Neural cell (in vitro differentiated cells): ENCODE results near the gene STH. TPM values are rescaled to one million over a fixed set of nuclear protein-coding genes. Genes with fewer than 3 reads are reported as not detected.

Experiments
- H2AFZ ChIP-seq: fragments of 200-600, 300-800 bp; sonication (generic), shearing (Covaris generic); 2 replicates; pipeline ENCODE4 v1.6.0; 2014; ENCODE audit warnings: low read depth, mild to moderate bottlenecking, antibody characterized with exemption, low read length, moderate library complexity
- H3F3A ChIP-seq: fragments of 200-600 bp; shearing (Covaris generic); 2 replicates; pipeline ENCODE4 v1.6.1; 2016; ENCODE audit warnings: mild to moderate bottlenecking, moderate library complexity, mixed read lengths, antibody characterized with exemption, low read length; ENCODE audit not compliant: insufficient read depth, poor library complexity, severe bottlenecking
- H3K27ac ChIP-seq: fragments of 200-600, 300-800 bp; sonication (generic), shearing (Covaris generic); 2 replicates; pipeline ENCODE4 v1.5.1; 2014; ENCODE audit warnings: mild to moderate bottlenecking, low read length, moderate library complexity
- H3K27me3 ChIP-seq: fragments of 300-800, 200-600 bp; sonication (generic), shearing (Covaris generic); 2 replicates; pipeline ENCODE4 v1.6.0; 2014; ENCODE audit warnings: mild to moderate bottlenecking, low read depth, low read length, moderate library complexity; ENCODE audit not compliant: insufficient read depth
- H3K36me3 ChIP-seq: fragments of 300-800, 200-600 bp; sonication (generic), shearing (Covaris generic); 2 replicates; pipeline ENCODE4 v1.5.1; 2014; ENCODE audit warnings: mild to moderate bottlenecking, antibody characterized with exemption, low read length, moderate library complexity; ENCODE audit not compliant: insufficient read depth
- H3K4me2 ChIP-seq: fragments of 300-800, 200-600 bp; sonication (generic), shearing (Covaris generic); 2 replicates; pipeline ENCODE4 v1.6.0; 2014; ENCODE audit warnings: mild to moderate bottlenecking, low read length
- H3K4me3 ChIP-seq: fragments of 300-800, 200-600 bp; sonication (generic), shearing (Covaris generic); 2 replicates; pipeline ENCODE4 v1.5.1; 2014; ENCODE audit warnings: mild to moderate bottlenecking, low read length, moderate library complexity
- H3K79me2 ChIP-seq: fragments of 200-600 bp; shearing (Covaris generic); replicated peaks from 2 replicates; pipeline ENCODE4 v1.6.0; 2014; ENCODE audit warnings: mild to moderate bottlenecking, low read length, moderate library complexity; ENCODE audit not compliant: insufficient read depth
- H3K9ac ChIP-seq: fragments of 300-800, 200-600 bp; sonication (generic), shearing (Covaris generic); 2 replicates; pipeline ENCODE4 v1.6.1; 2016; ENCODE audit warnings: mild to moderate bottlenecking, low read length, mixed read lengths
- H3K9me2 ChIP-seq: fragments of 200-600 bp; shearing (Covaris generic); 2 replicates; pipeline ENCODE4 v1.6.1; 2016; ENCODE audit warnings: mild to moderate bottlenecking, low read length, mixed read lengths; ENCODE audit not compliant: insufficient read depth
- H3K9me3 ChIP-seq: fragments of 200-600, 300-800 bp; sonication (generic), shearing (Covaris generic); 2 replicates; pipeline ENCODE4 v1.6.1; 2016; ENCODE audit warnings: mild to moderate bottlenecking, mixed run types, low read length, moderate library complexity, mixed read lengths
- H4K20me1 ChIP-seq: fragments of 200-600 bp; shearing (Covaris generic); 2 replicates; pipeline ENCODE4 v1.6.1; 2016; ENCODE audit warnings: mild to moderate bottlenecking, mixed run types; ENCODE audit not compliant: insufficient read depth
- CTCF ChIP-seq: fragments of 450-650 bp; IDR thresholded peaks from 2 replicates; pipeline ENCODE4 v1.5.1; 2014; ENCODE audit warnings: antibody characterized with exemption, mild to moderate bottlenecking, moderate library complexity; ENCODE audit not compliant: poor library complexity, severe bottlenecking
- EZH2 ChIP-seq: fragments of 200-600, 300-800 bp; shearing (Covaris generic), sonication (generic); IDR thresholded peaks from 2 replicates; pipeline ENCODE4 v1.6.1; 2014; ENCODE audit warnings: antibody characterized with exemption, low read length, borderline replicate concordance, mild to moderate bottlenecking; ENCODE audit not compliant: insufficient read depth, poor library complexity, severe bottlenecking
- POLR2AphosphoS5 ChIP-seq: IDR thresholded peaks from 2 replicates; pipeline ENCODE4 v1.6.1; 2012
- REST ChIP-seq: IDR thresholded peaks from 2 replicates; pipeline ENCODE4 v1.6.1; 2012; ENCODE audit warnings: borderline replicate concordance
- SMC3 ChIP-seq: fragments of 450-650 bp; conservative IDR thresholded peaks from 2 replicates; pipeline ENCODE4 v1.6.1; 2014; ENCODE audit warnings: antibody characterized with exemption, mild to moderate bottlenecking, moderate library complexity; ENCODE audit not compliant: poor library complexity
- TAF1 ChIP-seq: IDR thresholded peaks from 2 replicates; pipeline ENCODE4 v1.6.1; 2012; ENCODE audit warnings: low read depth
- polyA plus RNA-seq: library from polyadenylated mRNA; depleted of rRNA; stranded (reverse); fragments of >200 nt; gene quantifications from 2 replicates; pipeline ENCODE4 v1.2.3, GENCODE V29; 2014

The STH gene
- polyA plus RNA-seq, 1 donor from 2014 or later: not detected

- Histone ChIP-seq H3F3A (no peaks in the 10 kb centered on the region), H3K4me3 (no peak overlapping the region), H3K79me2 (no peaks in the 10 kb centered on the region), H3K27me3 (no peaks in the 10 kb centered on the region), H2AFZ (no peak overlapping the region), H3K9me2 (no peaks in the 10 kb centered on the region), H3K9me3 (no peaks in the 10 kb centered on the region), H3K27ac (no peak overlapping the region), H4K20me1 (peaks cover 4% of the 10 kb centered on the region), H3K9ac (no peak overlapping the region), H3K4me2 (no peak overlapping the region), H3K36me3 (peaks cover 18% of the 10 kb centered on the region)
- no peak for TF ChIP-seq EZH2
- no peak for TF ChIP-seq TAF1
- no peak for TF ChIP-seq CTCF
- TF ChIP-seq SMC3: no peak
- no peak for TF ChIP-seq REST
Measured at GRCh38 chr17:46023783-46024388, 24.8 kb downstream of the STH start.

- Histone ChIP-seq H3K27me3 (no peaks in the 10 kb centered on the region), H3K4me3 (no peak overlapping the region), H3K79me2 (no peaks in the 10 kb centered on the region), H3K4me2 (no peak overlapping the region), H4K20me1 (peaks cover 4% of the 10 kb centered on the region), H3K9me3 (no peaks in the 10 kb centered on the region), H3K27ac (no peak overlapping the region), H3F3A (no peaks in the 10 kb centered on the region), H3K9ac (no peak overlapping the region), H3K36me3 (peaks cover 18% of the 10 kb centered on the region), H3K9me2 (no peaks in the 10 kb centered on the region), H2AFZ (no peak overlapping the region)
- TF ChIP-seq SMC3: no peak
Measured at GRCh38 chr17:46024590-46024989, 25.5 kb downstream of the STH start.

- Histone ChIP-seq H3F3A (no peaks in the 10 kb centered on the region), H3K36me3 (peaks cover 18% of the 10 kb centered on the region), H2AFZ (no peak overlapping the region), H3K79me2 (no peaks in the 10 kb centered on the region), H3K4me2 (no peak overlapping the region), H3K4me3 (no peak overlapping the region), H3K9me3 (no peaks in the 10 kb centered on the region), H3K9me2 (no peaks in the 10 kb centered on the region), H3K27me3 (no peaks in the 10 kb centered on the region), H4K20me1 (peaks cover 4% of the 10 kb centered on the region), H3K27ac (no peak overlapping the region), H3K9ac (no peak overlapping the region)
- TF ChIP-seq POLR2AphosphoS5 (no peak), EZH2 (no peak)
Measured at GRCh38 chr17:46025060-46025459, 26.0 kb downstream of the STH start.
